Neural progenitor cell (in vitro differentiated cells): ENCODE data around the gene STK17B.

Experiments
- CTCF ChIP-seq: fragments of 200-600 bp; sonication (generic); IDR thresholded peaks from 2 replicates; pipeline ENCODE4 v1.5.1; 2017; ENCODE audit warnings: antibody characterized with exemption, mild to moderate bottlenecking
- EZH2 ChIP-seq: fragments of 200-600 bp; sonication (generic); IDR thresholded peaks from 2 replicates; pipeline ENCODE4 v1.6.1; 2017; ENCODE audit warnings: antibody characterized with exemption, mild to moderate bottlenecking, moderate library complexity
- EZH2phosphoT487 ChIP-seq: fragments of 200-600 bp; sonication (generic); IDR thresholded peaks from 2 replicates; pipeline ENCODE4 v1.6.1; 2017; ENCODE audit warnings: antibody characterized with exemption

- TF ChIP-seq CTCF (no peak), EZH2 (no peak), EZH2phosphoT487 (no peak)
These were observed 41.1 kb downstream of the STK17B start for GRCh38 chr2:196130039-196130825.
